H9 (cell line): ENCODE measurements around the gene FOXF1. TPM values are rescaled to one million over a fixed set of nuclear protein-coding genes. Genes with fewer than 3 reads are reported as not detected.

Experiments used
- DNase-seq: peaks from one replicate; pipeline ENCODE4 v3.0.0-alpha.2; 2017
- H2AFZ ChIP-seq: one replicate; pipeline ENCODE4 v1.6.1; 2013; ENCODE audit warnings: mild to moderate bottlenecking, low read length, control low read depth, moderate library complexity
- H2AK5ac ChIP-seq: 2 replicates; pipeline ENCODE4 v1.6.1; 2013; ENCODE audit warnings: low read length, control low read depth, mixed read lengths; ENCODE audit not compliant: insufficient read length
- H2BK120ac ChIP-seq: one replicate; pipeline ENCODE4 v1.6.1; 2013; ENCODE audit warnings: low read depth, mild to moderate bottlenecking, low read length, control low read depth, inconsistent platforms; ENCODE audit not compliant: poor library complexity, severe bottlenecking
- H2BK12ac ChIP-seq: 2 replicates; pipeline ENCODE4 v1.6.1; 2013; ENCODE audit warnings: low read length, control low read depth, mixed read lengths, low read depth; ENCODE audit not compliant: insufficient read length
- H2BK15ac ChIP-seq: 2 replicates; pipeline ENCODE4 v1.6.1; 2013; ENCODE audit warnings: low read depth, low read length, control low read depth
- H2BK20ac ChIP-seq: one replicate; pipeline ENCODE4 v1.6.1; 2013; ENCODE audit warnings: low read depth, mild to moderate bottlenecking, low read length, control low read depth, inconsistent platforms; ENCODE audit not compliant: poor library complexity, severe bottlenecking
- H2BK5ac ChIP-seq: 2 replicates; pipeline ENCODE4 v1.6.1; 2013; ENCODE audit warnings: low read length, control low read depth, mixed read lengths; ENCODE audit not compliant: insufficient read length
- H3K14ac ChIP-seq: 2 replicates; pipeline ENCODE4 v1.6.1; 2013; ENCODE audit warnings: low read length, control low read depth; ENCODE audit not compliant: insufficient read depth
- H3K18ac ChIP-seq: 2 replicates; pipeline ENCODE4 v1.6.1; 2013; ENCODE audit warnings: low read depth, mild to moderate bottlenecking, mixed read lengths, low read length, control low read depth; ENCODE audit not compliant: insufficient read length
- H3K23ac ChIP-seq: 2 replicates; pipeline ENCODE4 v1.6.1; 2013; ENCODE audit warnings: low read length, control low read depth, mixed read lengths, low read depth; ENCODE audit not compliant: insufficient read length
- H3K23me2 ChIP-seq: 2 replicates; pipeline ENCODE4 v1.6.1; 2013; ENCODE audit warnings: low read depth, mild to moderate bottlenecking, mixed read lengths, low read length, control low read depth; ENCODE audit not compliant: insufficient read length, poor library complexity, severe bottlenecking
- H3K27ac ChIP-seq: 2 replicates; pipeline ENCODE4 v1.5.1; 2013; ENCODE audit warnings: low read length, control low read depth, mixed read lengths, low read depth; ENCODE audit not compliant: insufficient read length
- H3K27me3 ChIP-seq: 2 replicates; pipeline ENCODE4 v1.6.1; 2013; ENCODE audit warnings: low read length, control low read depth, inconsistent platforms; ENCODE audit not compliant: insufficient read depth
- H3K4ac ChIP-seq: 2 replicates; pipeline ENCODE4 v1.6.1; 2013; ENCODE audit warnings: low read depth, mild to moderate bottlenecking, control low read depth, inconsistent platforms, low read length, moderate library complexity
- H3K4me1 ChIP-seq: 2 replicates; pipeline ENCODE4 v1.6.1; 2013; ENCODE audit warnings: low read length, control low read depth, inconsistent platforms; ENCODE audit not compliant: insufficient read depth
- H3K4me2 ChIP-seq: 2 replicates; pipeline ENCODE4 v1.6.1; 2013; ENCODE audit warnings: low read length, control low read depth, mixed read lengths; ENCODE audit not compliant: insufficient read length, insufficient read depth
- H3K56ac ChIP-seq: 2 replicates; pipeline ENCODE4 v1.6.1; 2013; ENCODE audit warnings: low read depth, mild to moderate bottlenecking, mixed read lengths, low read length, control low read depth; ENCODE audit not compliant: insufficient read length
- H3K79me1 ChIP-seq: 2 replicates; pipeline ENCODE4 v1.6.1; 2013; ENCODE audit warnings: low read depth, mild to moderate bottlenecking, moderate library complexity, low read length, control low read depth, inconsistent platforms; ENCODE audit not compliant: insufficient read depth, poor library complexity, severe bottlenecking
- H3K79me2 ChIP-seq: 2 replicates; pipeline ENCODE4 v1.6.1; 2013; ENCODE audit warnings: low read length, control low read depth, inconsistent platforms; ENCODE audit not compliant: insufficient read depth
- H3K9ac ChIP-seq: 2 replicates; pipeline ENCODE4 v1.6.1; 2013; ENCODE audit warnings: low read length, control low read depth, mixed read lengths; ENCODE audit not compliant: insufficient read length; ENCODE audit errors: extremely low read depth
- H3K9me3 ChIP-seq: one replicate; pipeline ENCODE4 v1.6.1; 2013; ENCODE audit warnings: low read depth, low read length, inconsistent platforms; ENCODE audit not compliant: control insufficient read depth
- H3T11ph ChIP-seq: one replicate; pipeline ENCODE4 v1.6.1; 2013; ENCODE audit warnings: mild to moderate bottlenecking, low read length, control low read depth, inconsistent platforms
- H4K20me1 ChIP-seq: one replicate; pipeline ENCODE4 v1.6.1; 2013; ENCODE audit not compliant: control insufficient read depth, insufficient read length, insufficient read depth
- H4K5ac ChIP-seq: 2 replicates; pipeline ENCODE4 v1.6.1; 2013; ENCODE audit warnings: low read depth, mild to moderate bottlenecking, mixed read lengths, low read length, control low read depth; ENCODE audit not compliant: insufficient read length
- H4K8ac ChIP-seq: replicated peaks from 2 replicates; pipeline ENCODE4 v1.6.1; 2013; ENCODE audit warnings: low read length, control low read depth, mixed read lengths, low read depth; ENCODE audit not compliant: insufficient read length
- H4K91ac ChIP-seq: 2 replicates; pipeline ENCODE4 v1.6.1; 2013; ENCODE audit warnings: low read depth, mild to moderate bottlenecking, moderate library complexity, mixed read lengths, low read length, control low read depth; ENCODE audit not compliant: insufficient read length
- H3K27ac Mint-ChIP-seq, 3 experiments: 2 replicates in 2 of 3; 3 replicates in 1 of 3; pipeline ENCODE4 v1.8.0; 2020 to 2021; ENCODE audit warnings: mixed read lengths in 3 of 3, mild to moderate bottlenecking in 1 of 3, moderate library complexity in 1 of 3
- H3K27me3 Mint-ChIP-seq: 2 replicates; pipeline ENCODE4 v1.8.0; 2021; ENCODE audit warnings: low read depth, mild to moderate bottlenecking, moderate library complexity, mixed read lengths
- H3K36me3 Mint-ChIP-seq, 3 experiments: 2 replicates in 2 of 3; 3 replicates in 1 of 3; pipeline ENCODE4 v1.8.0; 2020 to 2021; ENCODE audit warnings: low read depth in 3 of 3, mixed read lengths in 3 of 3; ENCODE audit not compliant: insufficient read depth in 1 of 3
- H3K4me1 Mint-ChIP-seq, 2 experiments: 2 replicates each; pipeline ENCODE4 v1.8.0; 2020; ENCODE audit warnings: mixed read lengths in 2 of 2
- H3K4me3 Mint-ChIP-seq, 2 experiments: 2 replicates in 1 of 2; 3 replicates in 1 of 2; pipeline ENCODE4 v1.8.0; 2020 to 2021; ENCODE audit warnings: mild to moderate bottlenecking in 2 of 2, mixed read lengths in 2 of 2, moderate library complexity in 1 of 2
- H3K9me3 Mint-ChIP-seq, 2 experiments: 2 replicates in 1 of 2; 3 replicates in 1 of 2; pipeline ENCODE4 v1.8.0; 2020; ENCODE audit warnings: mild to moderate bottlenecking in 2 of 2, mixed read lengths in 2 of 2, moderate library complexity in 1 of 2
- WGBS: extraction: QIAGEN DNeasy Blood & Tissue Kit; methylation state at CpG from one replicate; pipeline ENCODE4 v1.1.7; 2013; ENCODE audit warnings: missing lambda C conversion rate, low lambda C conversion rate, mixed read lengths; ENCODE audit not compliant: insufficient read length; ENCODE audit errors: extremely low coverage; 5-methylcytosine and 5-hydroxymethylcytosine counted together
- total RNA-seq: library from RNA; stranded (reverse); gene quantifications from 2 replicates; pipeline ENCODE4 v1.2.1, GENCODE V29; 2021
- TF ChIP-seq, protein P1 (sequence below): fragments of 200-600 bp; sonication (generic); conservative IDR thresholded peaks from 3 replicates; pipeline ENCODE4 v1.8.0; 2021; ENCODE audit warnings: antibody characterized with exemption, mild to moderate bottlenecking

FOXF1 gene
- total RNA-seq, 1 experiment from 2014 or later: not detected

DNA sequence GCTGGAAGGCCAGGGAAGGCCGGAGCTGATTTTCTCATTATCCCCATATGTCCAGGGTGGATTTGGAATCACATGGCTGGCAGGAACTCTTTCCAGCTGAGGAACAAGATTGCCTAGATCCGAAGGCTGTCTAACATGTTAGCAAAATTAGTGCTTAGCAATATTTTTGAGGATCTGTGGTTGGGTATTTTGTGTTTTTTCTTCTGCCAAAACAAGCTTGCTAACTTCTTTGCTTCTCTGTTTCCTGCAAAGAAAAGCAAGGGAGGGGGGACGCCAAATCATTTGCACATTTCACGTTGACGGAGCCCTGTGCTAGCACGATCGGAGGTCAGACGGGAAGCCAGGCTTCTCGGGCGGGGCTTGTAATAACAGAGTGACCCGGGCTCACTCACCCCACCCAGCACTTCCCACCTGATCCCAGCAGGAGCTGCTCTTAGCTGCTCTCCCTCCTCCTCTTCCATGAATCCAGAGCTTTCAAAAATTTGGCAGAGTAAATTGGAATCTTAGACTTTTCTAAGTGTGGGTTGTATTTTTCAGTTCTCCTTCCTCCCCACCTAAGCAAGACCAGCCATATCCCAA, 33.3 kb upstream of the FOXF1 start:
- Histone ChIP-seq H3K27me3 (no peaks in the 10 kb centered on the region), H2BK5ac (no peak overlapping the region), H3K23me2 (no peaks in the 10 kb centered on the region), H3K79me2 (no peaks in the 10 kb centered on the region), H3K79me1 (no peaks in the 10 kb centered on the region), H3K9ac (no peak overlapping the region), H4K5ac (no peak overlapping the region), H2AFZ (no peak overlapping the region), H2BK120ac (no peak overlapping the region), H4K91ac (no peak overlapping the region), H4K8ac (no peak overlapping the region), H2BK15ac (no peak overlapping the region), H2BK20ac (no peak overlapping the region), H3T11ph (no peak overlapping the region), H3K9me3 (no peaks in the 10 kb centered on the region), H3K4me1 (no peaks in the 10 kb centered on the region), H4K20me1 (no peaks in the 10 kb centered on the region), H3K4ac (no peak overlapping the region), H3K56ac (no peak overlapping the region), H3K23ac (no peak overlapping the region), H3K27ac (no peak overlapping the region), H2AK5ac (no peak overlapping the region), H3K18ac (no peak overlapping the region), H3K4me2 (no peak overlapping the region), H3K14ac (no peak overlapping the region), H2BK12ac (no peak overlapping the region)
- DNase-seq: no peak
- TF ChIP-seq, protein P1, sequence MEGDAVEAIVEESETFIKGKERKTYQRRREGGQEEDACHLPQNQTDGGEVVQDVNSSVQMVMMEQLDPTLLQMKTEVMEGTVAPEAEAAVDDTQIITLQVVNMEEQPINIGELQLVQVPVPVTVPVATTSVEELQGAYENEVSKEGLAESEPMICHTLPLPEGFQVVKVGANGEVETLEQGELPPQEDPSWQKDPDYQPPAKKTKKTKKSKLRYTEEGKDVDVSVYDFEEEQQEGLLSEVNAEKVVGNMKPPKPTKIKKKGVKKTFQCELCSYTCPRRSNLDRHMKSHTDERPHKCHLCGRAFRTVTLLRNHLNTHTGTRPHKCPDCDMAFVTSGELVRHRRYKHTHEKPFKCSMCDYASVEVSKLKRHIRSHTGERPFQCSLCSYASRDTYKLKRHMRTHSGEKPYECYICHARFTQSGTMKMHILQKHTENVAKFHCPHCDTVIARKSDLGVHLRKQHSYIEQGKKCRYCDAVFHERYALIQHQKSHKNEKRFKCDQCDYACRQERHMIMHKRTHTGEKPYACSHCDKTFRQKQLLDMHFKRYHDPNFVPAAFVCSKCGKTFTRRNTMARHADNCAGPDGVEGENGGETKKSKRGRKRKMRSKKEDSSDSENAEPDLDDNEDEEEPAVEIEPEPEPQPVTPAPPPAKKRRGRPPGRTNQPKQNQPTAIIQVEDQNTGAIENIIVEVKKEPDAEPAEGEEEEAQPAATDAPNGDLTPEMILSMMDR: no peak
- peaks cover 0 to 6% (median 1%) of the 10 kb centered on the region in 3 experiments; a peak in 4 of 7 replicates for H3K36me3 Mint-ChIP-seq
- no CpG with 5 or more reads among the region's 11 CpGs for WGBS
- peak overlapping the region in 1 of 3 experiments; percentile 40; a peak in 1 of 7 replicates for H3K27ac Mint-ChIP-seq
- H3K4me3 Mint-ChIP-seq: no peak overlapping the region
- peaks cover 6 to 7% of the 10 kb centered on the region in 2 experiments; a peak in 4 of 5 replicates for H3K9me3 Mint-ChIP-seq
- H3K4me1 Mint-ChIP-seq: peaks cover 8 to 11% of the 10 kb centered on the region in 2 experiments
- peaks cover 68% of the 10 kb centered on the region for H3K27me3 Mint-ChIP-seq
